Measurements from ENCODE around the gene DENND4C.

DENND4C gene

DNA sequence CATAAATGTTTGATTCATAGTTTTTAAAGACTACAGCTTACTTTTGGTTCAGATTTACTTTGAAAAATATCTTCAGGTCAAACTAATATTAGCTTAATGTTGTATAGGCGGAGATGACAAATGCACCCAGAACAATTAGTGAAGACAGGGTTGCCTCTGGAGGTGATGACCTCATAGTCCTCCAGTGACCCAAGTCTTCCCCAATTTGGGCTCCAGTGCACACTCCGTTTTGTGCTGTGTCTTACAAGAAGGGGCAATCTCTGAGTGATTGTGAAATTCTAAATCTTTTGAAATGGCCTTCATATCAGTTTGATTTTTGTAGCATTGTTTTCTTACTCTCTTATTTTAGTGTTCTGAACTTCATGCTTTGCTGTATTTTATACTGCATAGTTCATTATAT, 57.6 kb downstream of the DENND4C start:
- TF ChIP-seq, protein P1, sequence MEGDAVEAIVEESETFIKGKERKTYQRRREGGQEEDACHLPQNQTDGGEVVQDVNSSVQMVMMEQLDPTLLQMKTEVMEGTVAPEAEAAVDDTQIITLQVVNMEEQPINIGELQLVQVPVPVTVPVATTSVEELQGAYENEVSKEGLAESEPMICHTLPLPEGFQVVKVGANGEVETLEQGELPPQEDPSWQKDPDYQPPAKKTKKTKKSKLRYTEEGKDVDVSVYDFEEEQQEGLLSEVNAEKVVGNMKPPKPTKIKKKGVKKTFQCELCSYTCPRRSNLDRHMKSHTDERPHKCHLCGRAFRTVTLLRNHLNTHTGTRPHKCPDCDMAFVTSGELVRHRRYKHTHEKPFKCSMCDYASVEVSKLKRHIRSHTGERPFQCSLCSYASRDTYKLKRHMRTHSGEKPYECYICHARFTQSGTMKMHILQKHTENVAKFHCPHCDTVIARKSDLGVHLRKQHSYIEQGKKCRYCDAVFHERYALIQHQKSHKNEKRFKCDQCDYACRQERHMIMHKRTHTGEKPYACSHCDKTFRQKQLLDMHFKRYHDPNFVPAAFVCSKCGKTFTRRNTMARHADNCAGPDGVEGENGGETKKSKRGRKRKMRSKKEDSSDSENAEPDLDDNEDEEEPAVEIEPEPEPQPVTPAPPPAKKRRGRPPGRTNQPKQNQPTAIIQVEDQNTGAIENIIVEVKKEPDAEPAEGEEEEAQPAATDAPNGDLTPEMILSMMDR (IDR thresholded peaks at IDR 0.05; ENCODE audit: insufficient read depth, low read depth, low read length, missing control alignments) = no peak
- DNase-seq (ENCODE audit: low read depth) = no peak
- no peak overlapping the region for H3K4me3 ChIP-seq (ENCODE audit: low read length)

GRCh38 chr9:19290103-19290502, 59.6 kb downstream of the DENND4C start:
- TF ChIP-seq, protein P1 (IDR thresholded peaks at IDR 0.05; ENCODE audit: insufficient read depth, low read depth, low read length, missing control alignments) = no peak

GRCh38 chr9:19294219-19294618, 63.7 kb downstream of the DENND4C start:
- TF ChIP-seq, protein P1 (IDR thresholded peaks at IDR 0.05; ENCODE audit: insufficient read depth, low read depth, low read length, missing control alignments) = no peak
- DNase-seq (ENCODE audit: low read depth) = peak; percentile 19
- H3K4me3 ChIP-seq (ENCODE audit: low read length) = no peak overlapping the region

More at GRCh38 chr9:19290103-19290502, 59.6 kb downstream of the DENND4C start:
- no peak for DNase-seq (ENCODE audit: low read depth)
- H3K4me3 ChIP-seq (ENCODE audit: low read length) = no peak overlapping the region

DNA sequence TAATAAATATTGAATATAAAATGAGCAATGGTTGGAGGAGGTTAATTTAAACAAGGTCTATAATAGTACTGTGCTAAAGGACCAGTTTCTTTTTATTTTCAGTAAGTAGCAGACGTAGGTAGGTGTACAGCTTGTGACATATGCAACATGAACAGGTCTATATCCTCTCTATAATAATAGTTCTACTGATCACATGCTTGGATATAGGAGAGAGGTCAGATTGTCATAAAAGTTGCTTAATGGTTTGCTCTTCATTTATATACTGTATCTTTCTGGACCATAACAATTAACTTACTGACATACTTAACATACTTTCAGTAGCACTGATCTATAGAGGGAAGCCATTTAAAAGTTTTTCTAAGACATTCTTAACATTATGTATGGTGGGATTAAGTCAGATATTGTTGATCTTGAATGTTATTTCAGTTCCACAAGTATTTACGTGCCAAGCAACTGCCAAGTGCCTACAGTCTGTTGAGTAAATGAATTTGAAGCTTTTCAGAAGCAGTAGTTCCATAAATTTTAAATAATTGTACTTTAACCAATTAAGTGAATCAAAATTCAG, 68.0 kb downstream of the DENND4C start:
- no peak for DNase-seq (ENCODE audit: low read depth)
- TF ChIP-seq, protein P1 (IDR thresholded peaks at IDR 0.05; ENCODE audit: insufficient read depth, low read depth, low read length, missing control alignments) = no peak
- no peak overlapping the region for H3K4me3 ChIP-seq (ENCODE audit: low read length)

DNA sequence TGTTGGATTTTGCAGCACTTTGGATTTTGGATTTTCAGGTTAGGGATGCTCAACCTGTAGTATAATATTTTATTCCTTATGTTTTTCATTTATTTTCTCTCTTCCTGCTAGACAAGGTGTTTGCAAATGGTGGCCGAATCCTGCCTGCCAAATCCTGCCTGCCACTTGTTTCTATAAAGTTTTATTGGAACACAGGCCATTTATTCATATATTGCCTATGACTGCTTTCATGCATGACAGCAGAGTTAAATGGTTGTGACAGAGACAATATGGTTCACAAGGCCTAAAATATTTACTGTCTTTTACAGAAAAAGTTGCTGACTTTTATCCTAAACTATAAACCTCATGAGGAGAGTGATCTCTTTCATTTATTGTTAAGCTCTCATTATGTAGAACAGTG, 72.7 kb downstream of the DENND4C start:
- TF ChIP-seq, protein P1 (IDR thresholded peaks at IDR 0.05; ENCODE audit: insufficient read depth, low read depth, low read length, missing control alignments) = no peak
- DNase-seq (ENCODE audit: low read depth) = no peak
- no peak overlapping the region for H3K4me3 ChIP-seq (ENCODE audit: low read length)

- no peak overlapping the region for H3K4me3 ChIP-seq (ENCODE audit: low read length)
- DNase-seq (ENCODE audit: low read depth) = no peak
- TF ChIP-seq, protein P1 (IDR thresholded peaks at IDR 0.05; ENCODE audit: insufficient read depth, low read depth, low read length, missing control alignments) = no peak
Observed at GRCh38 chr9:19306568-19306967, 76.1 kb downstream of the DENND4C start.

DNA sequence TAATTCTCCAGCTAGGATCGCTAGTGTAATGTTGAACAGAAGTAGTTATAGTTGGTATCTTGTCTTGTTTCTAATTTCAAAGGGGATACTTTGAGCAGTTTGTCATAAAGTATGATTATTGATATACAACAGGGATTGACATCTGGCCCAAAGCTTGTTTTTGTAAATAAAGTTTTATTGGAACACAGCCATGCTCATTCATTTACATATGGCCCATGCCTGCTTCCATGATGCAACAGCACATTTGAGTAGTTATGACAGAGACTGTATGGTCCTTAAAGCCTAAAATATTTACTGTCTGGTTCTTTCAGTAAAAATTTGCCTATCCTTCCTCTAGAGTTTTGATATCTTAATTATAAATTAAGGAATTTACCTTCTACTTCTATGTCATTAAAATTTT, 79.8 kb downstream of the DENND4C start:
- TF ChIP-seq, protein P1 (IDR thresholded peaks at IDR 0.05; ENCODE audit: insufficient read depth, low read depth, low read length, missing control alignments) = no peak
- DNase-seq (ENCODE audit: low read depth) = no peak

More for the DNA sequence above, 79.8 kb downstream of the DENND4C start:
- H3K4me3 ChIP-seq (ENCODE audit: low read length) = no peak overlapping the region
